Measurements from ENCODE around the gene OR10K2. TPM values are rescaled to one million over a fixed set of nuclear protein-coding genes. Genes with fewer than 3 reads are reported as not detected.
"Not testable (repeated sequence)": the region's sequence is repeated elsewhere in the genome, so short reads cannot be mapped to it uniquely, and the experiment has no call there.

OR10K2 gene
- total and polyA plus RNA-seq, 5 donors from 2014 or later, result not detected

DNA sequence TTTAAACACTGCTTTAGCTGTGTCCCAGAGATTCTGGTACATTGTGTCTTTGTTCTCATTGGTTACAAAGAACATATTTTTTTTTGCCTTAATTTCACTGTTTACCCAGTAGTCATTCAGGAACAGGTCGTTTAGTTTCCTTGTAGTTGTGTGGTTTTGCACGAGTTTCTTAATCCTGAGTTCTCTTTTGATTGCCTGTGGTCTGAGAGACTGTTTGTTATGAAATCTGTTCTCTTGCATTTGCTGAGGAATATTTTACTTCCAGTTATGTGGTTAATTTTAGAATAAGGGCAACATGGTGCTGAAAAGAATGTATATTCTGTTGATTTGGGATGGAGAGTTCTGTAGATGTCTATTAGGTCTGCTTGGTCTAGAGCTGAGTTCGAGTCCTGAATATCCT, 4.1 kb upstream of the OR10K2 start:
- H3K9me3 Mint-ChIP-seq, result peaks cover 1 to 21% (median 10%) of the 10 kb centered on the region in 7 donors
- DNase-seq; H3K4me1 Mint-ChIP-seq; H3K4me3 ChIP-seq (ENCODE audit: low read depth, low read length); H3K27ac ChIP-seq (ENCODE audit: insufficient read depth, low read length, poor library complexity, severe bottlenecking); H3K27me3 ChIP-seq (ENCODE audit: control insufficient read depth, insufficient read depth, low read length); H3K36me3 Mint-ChIP-seq; H3K36me3 ChIP-seq (ENCODE audit: control insufficient read depth, insufficient read depth, low read length); H3K9me3 ChIP-seq (ENCODE audit: control insufficient read depth in 2 of 2, low read length in 2 of 2); H3K27ac Mint-ChIP-seq; H3K4me3 Mint-ChIP-seq; H3K4me1 ChIP-seq (ENCODE audit: control insufficient read depth, insufficient read depth, low read length, poor library complexity, severe bottlenecking); ATAC-seq (ENCODE audit: low read depth in 2 of 2): not testable (repeated sequence)
- peaks cover 17% of the 10 kb centered on the region for H3K27me3 Mint-ChIP-seq

- Histone ChIP-seq H3K27me3 (ENCODE audit: control insufficient read depth, insufficient read depth, low read length) (no peaks in the 10 kb centered on the region), H3K36me3 (ENCODE audit: control insufficient read depth, insufficient read depth, low read length) (no peaks in the 10 kb centered on the region), H3K4me3 (ENCODE audit: low read depth, low read length) (no peak overlapping the region), H3K27ac (ENCODE audit: insufficient read depth, low read length, poor library complexity, severe bottlenecking) (no peak overlapping the region), H3K4me1 (ENCODE audit: control insufficient read depth, insufficient read depth, low read length, poor library complexity, severe bottlenecking) (no peaks in the 10 kb centered on the region), H3K9me3 (ENCODE audit: control insufficient read depth in 2 of 2, low read length in 2 of 2) (no peaks in the 10 kb centered on the region)
- H3K4me1 Mint-ChIP-seq, result peaks cover 0 to 2% (median 0%) of the 10 kb centered on the region in 4 donors
- H3K27ac Mint-ChIP-seq, result no peak overlapping the region
- no peak for ATAC-seq (ENCODE audit: low read depth in 2 of 2)
- peaks cover 12% of the 10 kb centered on the region for H3K27me3 Mint-ChIP-seq
- DNase-seq, result no peak
- peaks cover 3% of the 10 kb centered on the region for H3K36me3 Mint-ChIP-seq
- H3K4me3 Mint-ChIP-seq, result no peak overlapping the region
- peaks cover 0 to 14% (median 6%) of the 10 kb centered on the region in 7 donors for H3K9me3 Mint-ChIP-seq
Observed at GRCh38 chr1:158425027-158425426, 1.0 kb downstream of the OR10K2 start.

- Mint-ChIP-seq H3K4me1 (peaks cover 0 to 2% (median 0%) of the 10 kb centered on the region in 4 donors), H3K4me3 (no peak overlapping the region), H3K27me3 (peaks cover 6% of the 10 kb centered on the region), H3K27ac (no peak overlapping the region), H3K36me3 (no peaks in the 10 kb centered on the region), H3K9me3 (no peaks in the 10 kb centered on the region)
- Histone ChIP-seq H3K4me1 (ENCODE audit: control insufficient read depth, insufficient read depth, low read length, poor library complexity, severe bottlenecking) (no peaks in the 10 kb centered on the region), H3K9me3 (ENCODE audit: control insufficient read depth in 2 of 2, low read length in 2 of 2) (no peaks in the 10 kb centered on the region), H3K27me3 (ENCODE audit: control insufficient read depth, insufficient read depth, low read length) (no peaks in the 10 kb centered on the region), H3K27ac (ENCODE audit: insufficient read depth, low read length, poor library complexity, severe bottlenecking) (no peak overlapping the region), H3K36me3 (ENCODE audit: control insufficient read depth, insufficient read depth, low read length) (no peaks in the 10 kb centered on the region), H3K4me3 (ENCODE audit: low read depth, low read length) (no peak overlapping the region)
- DNase-seq (no peak), ATAC-seq (ENCODE audit: low read depth in 2 of 2) (no peak)
Observed at GRCh38 chr1:158422212-158422611, 3.8 kb downstream of the OR10K2 start.

- no peaks in the 10 kb centered on the region for H3K27me3 ChIP-seq (ENCODE audit: control insufficient read depth, insufficient read depth, low read length)
- no peaks in the 10 kb centered on the region for H3K4me1 ChIP-seq (ENCODE audit: control insufficient read depth, insufficient read depth, low read length, poor library complexity, severe bottlenecking)
- H3K27ac ChIP-seq (ENCODE audit: insufficient read depth, low read length, poor library complexity, severe bottlenecking), result no peak overlapping the region
- Mint-ChIP-seq H3K27me3 (peaks cover 6% of the 10 kb centered on the region), H3K4me1 (no peaks in the 10 kb centered on the region), H3K4me3 (no peak overlapping the region), H3K27ac (no peak overlapping the region), H3K9me3 (no peaks in the 10 kb centered on the region), H3K36me3 (no peaks in the 10 kb centered on the region)
- DNase-seq (no peak), ATAC-seq (ENCODE audit: low read depth in 2 of 2) (no peak)
- H3K36me3 ChIP-seq (ENCODE audit: control insufficient read depth, insufficient read depth, low read length), result no peaks in the 10 kb centered on the region
- no peaks in the 10 kb centered on the region for H3K9me3 ChIP-seq (ENCODE audit: control insufficient read depth in 2 of 2, low read length in 2 of 2)
- no peak overlapping the region for H3K4me3 ChIP-seq (ENCODE audit: low read depth, low read length)
Observed at GRCh38 chr1:158417586-158417985, 8.5 kb downstream of the OR10K2 start.

DNA sequence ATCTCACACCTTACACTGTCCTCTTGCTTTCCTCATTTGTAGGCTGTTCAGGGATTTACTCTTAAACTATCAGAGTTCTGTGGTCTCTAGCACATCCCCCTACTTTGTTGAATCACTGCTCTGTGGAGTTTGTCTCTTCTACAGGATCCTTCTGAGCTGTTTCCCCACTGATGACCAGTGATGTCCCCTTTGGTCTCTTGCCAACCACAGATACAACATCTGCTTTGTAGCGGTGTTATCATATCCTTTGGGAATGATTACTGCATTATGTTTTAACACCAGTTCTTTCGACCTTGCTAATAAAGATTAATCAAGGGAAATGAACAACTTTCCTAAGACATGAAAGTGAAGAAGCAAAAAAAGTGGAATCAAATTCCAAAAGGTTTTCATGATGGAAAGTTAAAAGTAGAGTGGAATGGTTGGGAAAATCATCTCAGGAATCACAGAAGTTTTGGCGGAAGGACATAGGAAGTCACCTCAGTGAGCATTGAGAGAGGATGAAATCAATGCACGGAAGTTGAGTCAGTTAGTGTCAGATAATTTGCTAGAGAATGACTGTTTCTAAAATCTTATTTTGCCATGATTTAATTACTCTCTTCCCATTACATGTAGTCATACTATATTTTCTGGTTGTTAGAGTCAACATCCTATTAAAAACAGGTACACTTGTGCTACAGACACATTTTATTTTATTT, 11.2 kb downstream of the OR10K2 start:
- DNase-seq (no peak), ATAC-seq (ENCODE audit: low read depth in 2 of 2) (no peak)
- H3K27ac ChIP-seq (ENCODE audit: insufficient read depth, low read length, poor library complexity, severe bottlenecking), result no peak overlapping the region
- H3K4me3 ChIP-seq (ENCODE audit: low read depth, low read length), result no peak overlapping the region
- no peaks in the 10 kb centered on the region for H3K27me3 ChIP-seq (ENCODE audit: control insufficient read depth, insufficient read depth, low read length)
- H3K4me3 Mint-ChIP-seq, result no peak overlapping the region
- no peaks in the 10 kb centered on the region for H3K9me3 Mint-ChIP-seq
- H3K9me3 ChIP-seq (ENCODE audit: control insufficient read depth in 2 of 2, low read length in 2 of 2), result no peaks in the 10 kb centered on the region
- H3K4me1 Mint-ChIP-seq, result no peaks in the 10 kb centered on the region
- H3K36me3 ChIP-seq (ENCODE audit: control insufficient read depth, insufficient read depth, low read length), result no peaks in the 10 kb centered on the region
- no peaks in the 10 kb centered on the region for H3K4me1 ChIP-seq (ENCODE audit: control insufficient read depth, insufficient read depth, low read length, poor library complexity, severe bottlenecking)
- H3K36me3 Mint-ChIP-seq, result no peaks in the 10 kb centered on the region
- no peaks in the 10 kb centered on the region for H3K27me3 Mint-ChIP-seq
- peak overlapping the region in 1 of 3 donors; percentile 38 for H3K27ac Mint-ChIP-seq

- H3K27me3 ChIP-seq (ENCODE audit: control insufficient read depth, insufficient read depth, low read length), result no peaks in the 10 kb centered on the region
- no peaks in the 10 kb centered on the region for H3K36me3 Mint-ChIP-seq
- peaks cover 15% of the 10 kb centered on the region for H3K27me3 Mint-ChIP-seq
- no peak overlapping the region for H3K27ac ChIP-seq (ENCODE audit: insufficient read depth, low read length, poor library complexity, severe bottlenecking)
- no peak overlapping the region for H3K4me3 ChIP-seq (ENCODE audit: low read depth, low read length)
- H3K9me3 ChIP-seq (ENCODE audit: control insufficient read depth in 2 of 2, low read length in 2 of 2), result no peaks in the 10 kb centered on the region
- DNase-seq, result no peak
- no peaks in the 10 kb centered on the region for H3K4me1 Mint-ChIP-seq
- peaks cover 0 to 3% (median 0%) of the 10 kb centered on the region in 7 donors for H3K9me3 Mint-ChIP-seq
- H3K4me1 ChIP-seq (ENCODE audit: control insufficient read depth, insufficient read depth, low read length, poor library complexity, severe bottlenecking), result no peaks in the 10 kb centered on the region
- no peak overlapping the region for H3K4me3 Mint-ChIP-seq
- no peaks in the 10 kb centered on the region for H3K36me3 ChIP-seq (ENCODE audit: control insufficient read depth, insufficient read depth, low read length)
- H3K27ac Mint-ChIP-seq, result no peak overlapping the region
- no peak for ATAC-seq (ENCODE audit: low read depth in 2 of 2)
Observed at GRCh38 chr1:158407092-158407491, 18.9 kb downstream of the OR10K2 start.

DNA sequence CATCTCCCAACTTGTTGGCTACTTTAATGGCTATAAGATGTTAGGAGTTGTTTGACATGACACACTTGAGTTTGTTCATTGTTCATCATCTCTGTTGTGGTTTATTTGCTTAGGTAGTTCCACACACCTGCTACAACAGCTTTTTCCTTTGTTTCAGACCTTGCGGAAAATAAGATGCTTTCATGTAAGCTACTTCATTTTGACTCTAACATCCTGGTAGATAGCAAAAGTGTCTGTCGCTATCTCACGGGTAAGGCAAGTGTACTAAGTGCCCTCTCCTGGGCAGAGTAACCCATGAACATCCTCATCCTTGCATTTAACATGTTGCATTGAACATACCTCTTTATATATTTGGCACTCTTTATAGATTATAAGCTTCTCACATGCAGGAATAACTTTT, 25.2 kb downstream of the OR10K2 start:
- H3K36me3 Mint-ChIP-seq, result no peaks in the 10 kb centered on the region
- H3K36me3 ChIP-seq (ENCODE audit: control insufficient read depth, insufficient read depth, low read length), result no peaks in the 10 kb centered on the region
- H3K27me3 Mint-ChIP-seq, result peaks cover 27% of the 10 kb centered on the region
- no peaks in the 10 kb centered on the region for H3K4me1 ChIP-seq (ENCODE audit: control insufficient read depth, insufficient read depth, low read length, poor library complexity, severe bottlenecking)
- H3K9me3 Mint-ChIP-seq, result peaks cover 0 to 5% (median 0%) of the 10 kb centered on the region in 7 donors
- no peak overlapping the region for H3K4me3 Mint-ChIP-seq
- H3K27me3 ChIP-seq (ENCODE audit: control insufficient read depth, insufficient read depth, low read length), result peaks cover 5% of the 10 kb centered on the region
- no peak for ATAC-seq (ENCODE audit: low read depth in 2 of 2)
- H3K4me3 ChIP-seq (ENCODE audit: low read depth, low read length), result no peak overlapping the region
- no peak overlapping the region for H3K27ac Mint-ChIP-seq
- DNase-seq, result no peak
- no peaks in the 10 kb centered on the region for H3K4me1 Mint-ChIP-seq
- no peaks in the 10 kb centered on the region for H3K9me3 ChIP-seq (ENCODE audit: control insufficient read depth in 2 of 2, low read length in 2 of 2)
- no peak overlapping the region for H3K27ac ChIP-seq (ENCODE audit: insufficient read depth, low read length, poor library complexity, severe bottlenecking)

DNA sequence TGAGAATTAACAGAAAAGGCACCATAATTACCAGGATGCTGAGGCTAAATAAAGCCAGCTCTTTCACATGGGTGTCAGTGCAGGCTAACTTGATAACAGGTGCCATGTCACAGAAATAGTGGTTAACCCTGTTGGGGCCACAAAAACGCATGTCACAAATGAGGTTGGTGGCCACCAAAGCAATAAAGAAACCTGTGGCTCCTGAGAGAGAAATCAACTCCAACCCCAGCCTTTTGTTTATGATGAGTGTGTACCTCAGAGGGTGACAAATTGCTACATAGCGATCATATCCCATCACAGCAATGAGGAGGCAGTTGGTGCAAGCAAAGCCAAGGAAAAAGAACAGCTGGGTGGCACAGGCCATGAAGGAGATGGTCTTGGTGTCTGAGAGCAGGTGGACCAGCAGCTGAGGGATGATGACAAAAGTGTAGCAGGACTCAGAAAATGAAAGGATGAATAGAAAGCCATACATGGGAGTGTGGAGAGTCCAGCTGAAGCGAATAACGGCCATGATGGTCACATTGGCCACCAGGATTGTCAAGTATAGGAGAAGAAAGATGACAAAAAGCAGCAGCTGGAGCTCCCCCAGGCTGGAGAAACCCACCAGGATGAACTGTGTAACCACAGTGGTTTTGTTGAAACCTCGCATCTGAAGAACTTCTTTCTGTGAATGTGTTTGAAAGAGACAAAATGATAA, 27.1 kb downstream of the OR10K2 start, which contains the start of gene OR10T2:
OR10T2 (minus strand) TSS at position 649 of the 697 bp plus-strand sequence; CDS start at position 649, 0 bp downstream.
- Mint-ChIP-seq H3K27me3 (peaks cover 22% of the 10 kb centered on the region), H3K27ac (no peak within 1 kb of the TSS), H3K9me3 (peaks cover 0 to 4% (median 0%) of the 10 kb centered on the region in 7 donors), H3K36me3 (no peaks in the 10 kb centered on the region), H3K4me3 (no peak within 1 kb of the TSS), H3K4me1 (no peaks in the 10 kb centered on the region)
- DNase-seq (no peak), ATAC-seq (ENCODE audit: low read depth in 2 of 2) (no peak)
- H3K4me3 ChIP-seq (ENCODE audit: low read depth, low read length), result no peak within 1 kb of the TSS
- no peaks in the 10 kb centered on the region for H3K9me3 ChIP-seq (ENCODE audit: control insufficient read depth in 2 of 2, low read length in 2 of 2)
- no peak within 1 kb of the TSS for H3K27ac ChIP-seq (ENCODE audit: insufficient read depth, low read length, poor library complexity, severe bottlenecking)
- H3K27me3 ChIP-seq (ENCODE audit: control insufficient read depth, insufficient read depth, low read length), result peaks cover 6% of the 10 kb centered on the region
- H3K4me1 ChIP-seq (ENCODE audit: control insufficient read depth, insufficient read depth, low read length, poor library complexity, severe bottlenecking), result no peaks in the 10 kb centered on the region
- H3K36me3 ChIP-seq (ENCODE audit: control insufficient read depth, insufficient read depth, low read length), result no peaks in the 10 kb centered on the region

All from CD4-positive, CD25-positive, alpha-beta regulatory T cell (primary cell).